Activated naive CD4-positive, alpha-beta T cell treated with anti-CD3 and anti-CD28 coated beads, Interleukin-2, amount 50 U/mL, for 24 hours (primary cell): ENCODE results near the gene CACNB3.

ENCODE experiments used
- H3K27ac Mint-ChIP-seq: one replicate; pipeline ENCODE4 v1.8.0; 2021; ENCODE audit warnings: mild to moderate bottlenecking, mixed read lengths
- H3K27me3 Mint-ChIP-seq: one replicate; pipeline ENCODE4 v1.8.0; 2021; ENCODE audit warnings: mixed read lengths
- H3K36me3 Mint-ChIP-seq: one replicate; pipeline ENCODE4 v1.8.0; 2021; ENCODE audit warnings: mixed read lengths
- H3K4me1 Mint-ChIP-seq: one replicate; pipeline ENCODE4 v1.8.0; 2021; ENCODE audit warnings: mixed read lengths
- H3K4me3 Mint-ChIP-seq: one replicate; pipeline ENCODE4 v1.8.0; 2021; ENCODE audit warnings: mild to moderate bottlenecking, mixed read lengths
- H3K9me3 Mint-ChIP-seq: one replicate; pipeline ENCODE4 v1.8.0; 2021; ENCODE audit warnings: mixed read lengths

The CACNB3 gene

GRCh38 chr12:48782457-48783395 lies 35.6 kb upstream of the CACNB3 start:
- peaks cover 22% of the 10 kb centered on the region for H3K27me3 Mint-ChIP-seq
- no peak overlapping the region for H3K27ac Mint-ChIP-seq
- no peaks in the 10 kb centered on the region for H3K36me3 Mint-ChIP-seq
- no peaks in the 10 kb centered on the region for H3K4me1 Mint-ChIP-seq
- H3K9me3 Mint-ChIP-seq: no peaks in the 10 kb centered on the region
- no peak overlapping the region for H3K4me3 Mint-ChIP-seq

GRCh38 chr12:48783432-48783831 lies 34.9 kb upstream of the CACNB3 start:
- Mint-ChIP-seq H3K4me1 (peaks cover 5% of the 10 kb centered on the region), H3K27me3 (peaks cover 29% of the 10 kb centered on the region), H3K4me3 (no peak overlapping the region), H3K27ac (no peak overlapping the region), H3K36me3 (no peaks in the 10 kb centered on the region), H3K9me3 (no peaks in the 10 kb centered on the region)

- Mint-ChIP-seq H3K27ac (no peak overlapping the region), H3K27me3 (peaks cover 42% of the 10 kb centered on the region)
Measured at GRCh38 chr12:48786591-48787544, 31.4 kb upstream of the CACNB3 start.

GRCh38 chr12:48787791-48788523 lies 30.3 kb upstream of the CACNB3 start:
- H3K27ac Mint-ChIP-seq: no peak overlapping the region
- peak overlapping the region; percentile 68 for H3K4me3 Mint-ChIP-seq
- no peaks in the 10 kb centered on the region for H3K36me3 Mint-ChIP-seq
- H3K27me3 Mint-ChIP-seq: peaks cover 42% of the 10 kb centered on the region
- H3K9me3 Mint-ChIP-seq: no peaks in the 10 kb centered on the region
- peaks cover 8% of the 10 kb centered on the region for H3K4me1 Mint-ChIP-seq

More at GRCh38 chr12:48786591-48787544, 31.4 kb upstream of the CACNB3 start:
- Mint-ChIP-seq H3K36me3 (no peaks in the 10 kb centered on the region), H3K4me1 (peaks cover 8% of the 10 kb centered on the region), H3K9me3 (no peaks in the 10 kb centered on the region), H3K4me3 (no peak overlapping the region)

- H3K4me1 Mint-ChIP-seq: peaks cover 8% of the 10 kb centered on the region
- peaks cover 39% of the 10 kb centered on the region for H3K27me3 Mint-ChIP-seq
- no peak overlapping the region for H3K27ac Mint-ChIP-seq
- no peaks in the 10 kb centered on the region for H3K9me3 Mint-ChIP-seq
- peak overlapping the region; percentile 68 for H3K4me3 Mint-ChIP-seq
- H3K36me3 Mint-ChIP-seq: no peaks in the 10 kb centered on the region
Measured at GRCh38 chr12:48788524-48788853, 29.8 kb upstream of the CACNB3 start.

GRCh38 chr12:48788854-48789775 lies 29.2 kb upstream of the CACNB3 start, which contains the start of gene ADCY6:
TSS of gene ADCY6 (minus strand) at chr12:48789089. CDS start at chr12:48783434, 5,655 bp downstream.
- H3K9me3 Mint-ChIP-seq: no peaks in the 10 kb centered on the region
- peaks cover 39% of the 10 kb centered on the region for H3K27me3 Mint-ChIP-seq
- H3K4me3 Mint-ChIP-seq: peak within 1 kb of the TSS; percentile 68
- H3K36me3 Mint-ChIP-seq: no peaks in the 10 kb centered on the region
- no peak within 1 kb of the TSS for H3K27ac Mint-ChIP-seq
- peaks cover 8% of the 10 kb centered on the region for H3K4me1 Mint-ChIP-seq

GRCh38 chr12:48789858-48790326 lies 28.4 kb upstream of the CACNB3 start:
- H3K4me1 Mint-ChIP-seq: peaks cover 8% of the 10 kb centered on the region
- no peak overlapping the region for H3K27ac Mint-ChIP-seq
- no peaks in the 10 kb centered on the region for H3K9me3 Mint-ChIP-seq
- peak overlapping the region; percentile 34 for H3K4me3 Mint-ChIP-seq
- peaks cover 38% of the 10 kb centered on the region for H3K27me3 Mint-ChIP-seq
- no peaks in the 10 kb centered on the region for H3K36me3 Mint-ChIP-seq

- Mint-ChIP-seq H3K9me3 (no peaks in the 10 kb centered on the region), H3K4me1 (peaks cover 5% of the 10 kb centered on the region), H3K27me3 (peaks cover 11% of the 10 kb centered on the region), H3K27ac (no peak overlapping the region), H3K4me3 (no peak overlapping the region), H3K36me3 (no peaks in the 10 kb centered on the region)
Measured at GRCh38 chr12:48793696-48794095, 24.6 kb upstream of the CACNB3 start.

GRCh38 chr12:48794870-48795269 lies 23.4 kb upstream of the CACNB3 start:
- Mint-ChIP-seq H3K36me3 (no peaks in the 10 kb centered on the region), H3K4me1 (peaks cover 5% of the 10 kb centered on the region), H3K4me3 (no peak overlapping the region), H3K27ac (no peak overlapping the region), H3K9me3 (no peaks in the 10 kb centered on the region), H3K27me3 (peaks cover 9% of the 10 kb centered on the region)

GRCh38 chr12:48795550-48796455 lies 22.5 kb upstream of the CACNB3 start:
- Mint-ChIP-seq H3K4me3 (no peak overlapping the region), H3K36me3 (no peaks in the 10 kb centered on the region), H3K27me3 (peaks cover 2% of the 10 kb centered on the region), H3K27ac (no peak overlapping the region), H3K4me1 (peaks cover 5% of the 10 kb centered on the region), H3K9me3 (no peaks in the 10 kb centered on the region)

- H3K9me3 Mint-ChIP-seq: no peaks in the 10 kb centered on the region
- no peaks in the 10 kb centered on the region for H3K36me3 Mint-ChIP-seq
- H3K4me3 Mint-ChIP-seq: no peak overlapping the region
- H3K4me1 Mint-ChIP-seq: peaks cover 5% of the 10 kb centered on the region
- no peak overlapping the region for H3K27ac Mint-ChIP-seq
- no peaks in the 10 kb centered on the region for H3K27me3 Mint-ChIP-seq
Measured at GRCh38 chr12:48796976-48797375, 21.3 kb upstream of the CACNB3 start.

GRCh38 chr12:48800457-48800856 lies 17.8 kb upstream of the CACNB3 start:
- Mint-ChIP-seq H3K36me3 (no peaks in the 10 kb centered on the region), H3K27ac (no peak overlapping the region), H3K4me3 (no peak overlapping the region), H3K27me3 (no peaks in the 10 kb centered on the region), H3K4me1 (peaks cover 9% of the 10 kb centered on the region), H3K9me3 (no peaks in the 10 kb centered on the region)

- Mint-ChIP-seq H3K4me1 (peaks cover 6% of the 10 kb centered on the region), H3K36me3 (no peaks in the 10 kb centered on the region), H3K9me3 (no peaks in the 10 kb centered on the region), H3K27me3 (no peaks in the 10 kb centered on the region), H3K4me3 (no peak overlapping the region), H3K27ac (no peak overlapping the region)
Measured at GRCh38 chr12:48800971-48801370, 17.3 kb upstream of the CACNB3 start.
